Measurements from ENCODE around the gene ZSCAN21.

The ZSCAN21 gene

DNA sequence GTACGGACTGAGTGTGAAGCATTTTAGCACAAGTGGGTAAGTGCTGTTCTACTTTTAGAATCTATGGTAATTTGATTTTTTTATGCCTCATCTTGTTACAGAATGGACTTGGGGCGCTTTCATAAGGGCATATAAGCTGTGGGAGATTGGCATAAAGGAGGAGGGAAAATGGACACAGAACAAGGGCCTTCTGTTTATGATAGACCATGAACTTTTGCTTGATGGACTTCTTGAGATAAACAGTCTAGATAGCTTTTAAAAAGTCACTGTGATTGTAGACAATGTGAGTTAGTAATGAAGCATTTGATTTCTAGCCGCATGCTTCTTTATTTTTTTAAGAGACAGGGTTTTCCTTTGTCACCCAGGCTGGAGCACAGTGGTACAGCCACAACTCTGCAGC is 2.0 kb downstream of the ZSCAN21 start:
- Histone ChIP-seq H3K9me3 (ENCODE audit: control insufficient read depth in 1 of 2, low read length in 2 of 2) (no peaks in the 10 kb centered on the region), H3K9ac (ENCODE audit: low read depth in 1 of 2, low read length in 2 of 2) (no peak overlapping the region), H3K4me3 (ENCODE audit: low read depth in 1 of 2, low read length in 2 of 2) (no peak overlapping the region), H3K27ac (ENCODE audit: low read depth, low read length) (no peak overlapping the region), H3K27me3 (ENCODE audit: control insufficient read depth in 1 of 2, insufficient read depth in 2 of 2, low read length in 2 of 2) (no peaks in the 10 kb centered on the region), H3K4me1 (ENCODE audit: control insufficient read depth in 1 of 2, insufficient read depth in 2 of 2, low read length in 2 of 2) (peaks cover 7 to 14% of the 10 kb centered on the region in 2 donors), H3K36me3 (ENCODE audit: control insufficient read depth in 1 of 2, insufficient read depth in 2 of 2, low read length in 2 of 2) (no peaks in the 10 kb centered on the region)

- H3K27me3 ChIP-seq (ENCODE audit: control insufficient read depth in 1 of 2, insufficient read depth in 2 of 2, low read length in 2 of 2) = no peaks in the 10 kb centered on the region
- H3K4me1 ChIP-seq (ENCODE audit: control insufficient read depth in 1 of 2, insufficient read depth in 2 of 2, low read length in 2 of 2) = peaks cover 7 to 14% of the 10 kb centered on the region in 2 donors
- H3K36me3 ChIP-seq (ENCODE audit: control insufficient read depth in 1 of 2, insufficient read depth in 2 of 2, low read length in 2 of 2) = peaks cover 12% of the 10 kb centered on the region in 2 donors
- H3K4me3 ChIP-seq (ENCODE audit: low read depth in 1 of 2, low read length in 2 of 2) = no peak overlapping the region
- H3K9me3 ChIP-seq (ENCODE audit: control insufficient read depth in 1 of 2, low read length in 2 of 2) = no peaks in the 10 kb centered on the region
- H3K27ac ChIP-seq (ENCODE audit: low read depth, low read length) = no peak overlapping the region
- H3K9ac ChIP-seq (ENCODE audit: low read depth in 1 of 2, low read length in 2 of 2) = no peak overlapping the region
These were observed 3.6 kb downstream of the ZSCAN21 start for GRCh38 chr7:100053215-100053614.

DNA sequence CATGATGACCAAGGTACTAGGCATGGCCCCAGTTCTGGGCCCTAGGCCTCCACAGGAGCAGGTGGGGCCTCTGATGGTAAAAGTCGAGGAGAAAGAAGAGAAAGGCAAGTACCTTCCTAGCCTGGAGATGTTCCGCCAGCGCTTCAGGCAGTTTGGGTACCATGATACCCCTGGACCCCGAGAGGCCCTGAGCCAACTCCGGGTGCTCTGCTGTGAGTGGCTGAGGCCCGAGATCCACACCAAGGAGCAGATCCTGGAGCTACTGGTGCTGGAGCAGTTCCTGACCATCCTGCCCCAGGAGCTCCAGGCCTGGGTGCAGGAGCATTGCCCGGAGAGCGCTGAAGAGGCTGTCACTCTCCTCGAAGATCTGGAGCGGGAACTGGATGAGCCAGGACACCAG is 7.4 kb downstream of the ZSCAN21 start:
- Histone ChIP-seq H3K4me3 (ENCODE audit: low read depth in 1 of 2, low read length in 2 of 2) (no peak overlapping the region), H3K36me3 (ENCODE audit: control insufficient read depth in 1 of 2, insufficient read depth in 2 of 2, low read length in 2 of 2) (peaks cover 15 to 21% of the 10 kb centered on the region in 2 donors)

DNA sequence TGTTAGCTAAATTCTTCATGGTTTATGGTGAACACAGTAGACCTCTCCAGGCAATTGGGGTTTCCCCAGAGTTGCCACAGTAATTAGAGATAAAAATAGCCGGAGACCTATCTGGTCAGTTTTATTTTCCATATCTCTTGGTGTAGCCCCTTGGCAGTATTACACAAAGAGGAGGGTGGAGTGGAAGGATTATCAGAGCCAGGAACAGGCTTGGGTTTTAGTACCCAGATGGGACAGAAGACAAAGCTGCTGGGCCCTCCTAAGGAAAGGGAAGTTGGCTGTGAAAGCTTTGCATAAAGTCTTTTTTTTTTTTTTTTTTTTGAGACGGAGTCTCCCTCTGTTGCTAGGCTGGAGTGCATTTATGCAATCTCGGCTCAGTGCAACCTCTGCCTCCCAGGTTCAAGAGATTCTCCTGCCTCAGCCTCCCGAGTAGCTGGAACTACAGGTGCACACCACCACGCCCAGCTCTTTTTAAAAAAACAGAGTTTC is 9.7 kb downstream of the ZSCAN21 start:
- H3K36me3 ChIP-seq (ENCODE audit: control insufficient read depth in 1 of 2, insufficient read depth in 2 of 2, low read length in 2 of 2) = peaks cover 20 to 35% of the 10 kb centered on the region in 2 donors
- H3K4me3 ChIP-seq (ENCODE audit: low read depth in 1 of 2, low read length in 2 of 2) = no peak overlapping the region
- H3K4me1 ChIP-seq (ENCODE audit: control insufficient read depth in 1 of 2, insufficient read depth in 2 of 2, low read length in 2 of 2) = no peaks in the 10 kb centered on the region
- H3K27ac ChIP-seq (ENCODE audit: low read depth, low read length) = no peak overlapping the region
- H3K9me3 ChIP-seq (ENCODE audit: control insufficient read depth in 1 of 2, low read length in 2 of 2) = no peaks in the 10 kb centered on the region
- H3K9ac ChIP-seq (ENCODE audit: low read depth in 1 of 2, low read length in 2 of 2) = no peak overlapping the region
- no peaks in the 10 kb centered on the region for H3K27me3 ChIP-seq (ENCODE audit: control insufficient read depth in 1 of 2, insufficient read depth in 2 of 2, low read length in 2 of 2)

More for the DNA sequence above, 7.4 kb downstream of the ZSCAN21 start:
- Histone ChIP-seq H3K4me1 (ENCODE audit: control insufficient read depth in 1 of 2, insufficient read depth in 2 of 2, low read length in 2 of 2) (no peaks in the 10 kb centered on the region), H3K27ac (ENCODE audit: low read depth, low read length) (no peak overlapping the region), H3K9ac (ENCODE audit: low read depth in 1 of 2, low read length in 2 of 2) (no peak overlapping the region), H3K9me3 (ENCODE audit: control insufficient read depth in 1 of 2, low read length in 2 of 2) (no peaks in the 10 kb centered on the region), H3K27me3 (ENCODE audit: control insufficient read depth in 1 of 2, insufficient read depth in 2 of 2, low read length in 2 of 2) (no peaks in the 10 kb centered on the region)

- Histone ChIP-seq H3K27ac (ENCODE audit: low read depth, low read length) (no peak overlapping the region), H3K4me3 (ENCODE audit: low read depth in 1 of 2, low read length in 2 of 2) (no peak overlapping the region), H3K27me3 (ENCODE audit: control insufficient read depth in 1 of 2, insufficient read depth in 2 of 2, low read length in 2 of 2) (no peaks in the 10 kb centered on the region), H3K4me1 (ENCODE audit: control insufficient read depth in 1 of 2, insufficient read depth in 2 of 2, low read length in 2 of 2) (no peaks in the 10 kb centered on the region), H3K9ac (ENCODE audit: low read depth in 1 of 2, low read length in 2 of 2) (no peak overlapping the region), H3K36me3 (ENCODE audit: control insufficient read depth in 1 of 2, insufficient read depth in 2 of 2, low read length in 2 of 2) (peaks cover 26 to 47% of the 10 kb centered on the region in 2 donors), H3K9me3 (ENCODE audit: control insufficient read depth in 1 of 2, low read length in 2 of 2) (no peaks in the 10 kb centered on the region)
These were observed 12.1 kb downstream of the ZSCAN21 start for GRCh38 chr7:100061518-100062193.

- Histone ChIP-seq H3K9ac (ENCODE audit: low read depth in 1 of 2, low read length in 2 of 2) (no peak overlapping the region), H3K27me3 (ENCODE audit: control insufficient read depth in 1 of 2, insufficient read depth in 2 of 2, low read length in 2 of 2) (no peaks in the 10 kb centered on the region), H3K4me1 (ENCODE audit: control insufficient read depth in 1 of 2, insufficient read depth in 2 of 2, low read length in 2 of 2) (no peaks in the 10 kb centered on the region), H3K36me3 (ENCODE audit: control insufficient read depth in 1 of 2, insufficient read depth in 2 of 2, low read length in 2 of 2) (peaks cover 12 to 33% of the 10 kb centered on the region in 2 donors), H3K4me3 (ENCODE audit: low read depth in 1 of 2, low read length in 2 of 2) (no peak overlapping the region), H3K9me3 (ENCODE audit: control insufficient read depth in 1 of 2, low read length in 2 of 2) (no peaks in the 10 kb centered on the region), H3K27ac (ENCODE audit: low read depth, low read length) (no peak overlapping the region)
These were observed 13.8 kb downstream of the ZSCAN21 start for GRCh38 chr7:100063376-100063775.

- H3K36me3 ChIP-seq (ENCODE audit: control insufficient read depth in 1 of 2, insufficient read depth in 2 of 2, low read length in 2 of 2) = peaks cover 10 to 26% of the 10 kb centered on the region in 2 donors
- H3K9ac ChIP-seq (ENCODE audit: low read depth in 1 of 2, low read length in 2 of 2) = no peak overlapping the region
- no peaks in the 10 kb centered on the region for H3K27me3 ChIP-seq (ENCODE audit: control insufficient read depth in 1 of 2, insufficient read depth in 2 of 2, low read length in 2 of 2)
- H3K27ac ChIP-seq (ENCODE audit: low read depth, low read length) = no peak overlapping the region
- H3K4me1 ChIP-seq (ENCODE audit: control insufficient read depth in 1 of 2, insufficient read depth in 2 of 2, low read length in 2 of 2) = no peaks in the 10 kb centered on the region
- no peaks in the 10 kb centered on the region for H3K9me3 ChIP-seq (ENCODE audit: control insufficient read depth in 1 of 2, low read length in 2 of 2)
- H3K4me3 ChIP-seq (ENCODE audit: low read depth in 1 of 2, low read length in 2 of 2) = no peak overlapping the region
These were observed 14.6 kb downstream of the ZSCAN21 start for GRCh38 chr7:100064162-100064561.

GRCh38 chr7:100065452-100066186 is 16.0 kb downstream of the ZSCAN21 start:
- Histone ChIP-seq H3K9ac (ENCODE audit: low read depth in 1 of 2, low read length in 2 of 2) (no peak overlapping the region), H3K9me3 (ENCODE audit: control insufficient read depth in 1 of 2, low read length in 2 of 2) (peaks cover 6 to 9% of the 10 kb centered on the region in 2 donors), H3K27ac (ENCODE audit: low read depth, low read length) (no peak overlapping the region), H3K27me3 (ENCODE audit: control insufficient read depth in 1 of 2, insufficient read depth in 2 of 2, low read length in 2 of 2) (no peaks in the 10 kb centered on the region), H3K4me1 (ENCODE audit: control insufficient read depth in 1 of 2, insufficient read depth in 2 of 2, low read length in 2 of 2) (no peaks in the 10 kb centered on the region), H3K4me3 (ENCODE audit: low read depth in 1 of 2, low read length in 2 of 2) (no peak overlapping the region), H3K36me3 (ENCODE audit: control insufficient read depth in 1 of 2, insufficient read depth in 2 of 2, low read length in 2 of 2) (peaks cover 21 to 36% of the 10 kb centered on the region in 2 donors)

GRCh38 chr7:100066953-100067352 is 17.4 kb downstream of the ZSCAN21 start:
- Histone ChIP-seq H3K4me1 (ENCODE audit: control insufficient read depth in 1 of 2, insufficient read depth in 2 of 2, low read length in 2 of 2) (no peaks in the 10 kb centered on the region), H3K9me3 (ENCODE audit: control insufficient read depth in 1 of 2, low read length in 2 of 2) (peaks cover 20 to 23% of the 10 kb centered on the region in 2 donors), H3K27me3 (ENCODE audit: control insufficient read depth in 1 of 2, insufficient read depth in 2 of 2, low read length in 2 of 2) (no peaks in the 10 kb centered on the region), H3K9ac (ENCODE audit: low read depth in 1 of 2, low read length in 2 of 2) (no peak overlapping the region), H3K27ac (ENCODE audit: low read depth, low read length) (no peak overlapping the region), H3K36me3 (ENCODE audit: control insufficient read depth in 1 of 2, insufficient read depth in 2 of 2, low read length in 2 of 2) (peaks cover 34 to 50% of the 10 kb centered on the region in 2 donors), H3K4me3 (ENCODE audit: low read depth in 1 of 2, low read length in 2 of 2) (no peak overlapping the region)

DNA sequence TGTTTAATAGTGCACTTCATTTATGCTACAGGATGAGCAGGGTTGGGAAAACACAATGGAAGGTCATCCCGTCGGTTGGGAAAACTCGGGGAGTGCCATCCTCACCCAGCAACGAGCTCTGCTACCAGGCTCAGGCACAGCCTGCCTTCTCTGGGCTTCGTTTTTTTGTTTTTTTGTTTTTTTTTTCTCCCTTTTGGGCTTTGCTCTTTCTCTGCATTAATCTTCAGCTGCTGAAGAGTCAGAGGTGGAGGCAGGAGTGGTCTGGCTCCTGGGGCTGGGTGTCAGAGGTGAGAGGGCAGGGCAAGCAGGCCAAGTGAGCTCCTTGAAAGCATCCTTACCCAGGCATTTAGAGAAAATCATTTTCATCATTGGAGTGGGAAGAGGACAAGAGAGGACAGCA is 20.4 kb downstream of the ZSCAN21 start:
- H3K9ac ChIP-seq (ENCODE audit: low read depth in 1 of 2, low read length in 2 of 2) = no peak overlapping the region
- H3K27ac ChIP-seq (ENCODE audit: low read depth, low read length) = no peak overlapping the region
- H3K4me3 ChIP-seq (ENCODE audit: low read depth in 1 of 2, low read length in 2 of 2) = no peak overlapping the region
- peaks cover 32 to 35% of the 10 kb centered on the region in 2 donors for H3K9me3 ChIP-seq (ENCODE audit: control insufficient read depth in 1 of 2, low read length in 2 of 2)
- peaks cover 50 to 59% of the 10 kb centered on the region in 2 donors for H3K36me3 ChIP-seq (ENCODE audit: control insufficient read depth in 1 of 2, insufficient read depth in 2 of 2, low read length in 2 of 2)
- H3K4me1 ChIP-seq (ENCODE audit: control insufficient read depth in 1 of 2, insufficient read depth in 2 of 2, low read length in 2 of 2) = no peaks in the 10 kb centered on the region
- H3K27me3 ChIP-seq (ENCODE audit: control insufficient read depth in 1 of 2, insufficient read depth in 2 of 2, low read length in 2 of 2) = no peaks in the 10 kb centered on the region

Data from duodenal mucosa (tissue), 2 donors.